GM19238 (cell line): ENCODE measurements around the gene ANAPC1.
A peak's percentile ranks its signal among the peaks of the same experiment; 100 is the strongest.
"Not testable (repeated sequence)": the region's sequence is repeated elsewhere in the genome, so short reads cannot be mapped to it uniquely, and the experiment has no call there.

Experiments used
- DNase-seq: peaks from one replicate; pipeline ENCODE4 v3.0.0; 2011; ENCODE audit warnings: low spot score; ENCODE audit not compliant: insufficient read length

The ANAPC1 gene

DNA sequence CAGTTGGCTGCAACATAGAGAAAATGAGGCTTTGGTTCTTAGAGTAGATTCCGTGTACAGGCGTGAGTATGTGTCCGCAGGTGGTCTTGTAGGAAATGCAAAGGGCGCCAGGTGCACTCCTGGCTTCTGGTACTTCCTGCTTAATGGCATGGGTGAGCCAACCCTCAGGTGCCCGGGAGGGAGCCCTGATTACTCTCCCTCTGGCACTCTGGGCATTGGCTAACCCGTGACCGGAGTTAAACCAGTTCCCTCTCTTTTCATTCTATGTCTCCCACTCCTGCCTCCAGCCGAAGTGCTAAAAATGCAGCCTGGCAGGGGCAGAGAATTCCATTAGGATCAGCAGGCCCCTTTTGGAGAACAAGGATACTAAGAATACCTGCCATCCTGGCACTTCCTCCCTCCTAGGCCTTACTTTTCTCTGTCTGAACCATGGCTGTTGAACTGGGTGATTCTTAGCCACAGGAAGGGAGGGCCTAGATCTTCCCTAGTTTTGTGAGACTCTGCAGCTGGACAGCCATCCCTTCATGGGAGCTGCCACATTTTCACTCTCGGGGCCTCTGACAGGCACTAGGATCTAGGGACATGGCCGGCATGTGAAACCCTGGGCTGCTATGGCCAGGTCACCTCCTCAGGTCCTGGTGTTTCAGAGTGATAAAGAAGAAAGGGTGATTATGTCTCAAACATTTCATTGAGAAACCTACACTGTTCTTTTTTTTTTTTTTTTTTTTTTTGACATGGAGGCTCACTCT is 20.9 kb upstream of the ANAPC1 start:
- DNase-seq: no peak

DNA sequence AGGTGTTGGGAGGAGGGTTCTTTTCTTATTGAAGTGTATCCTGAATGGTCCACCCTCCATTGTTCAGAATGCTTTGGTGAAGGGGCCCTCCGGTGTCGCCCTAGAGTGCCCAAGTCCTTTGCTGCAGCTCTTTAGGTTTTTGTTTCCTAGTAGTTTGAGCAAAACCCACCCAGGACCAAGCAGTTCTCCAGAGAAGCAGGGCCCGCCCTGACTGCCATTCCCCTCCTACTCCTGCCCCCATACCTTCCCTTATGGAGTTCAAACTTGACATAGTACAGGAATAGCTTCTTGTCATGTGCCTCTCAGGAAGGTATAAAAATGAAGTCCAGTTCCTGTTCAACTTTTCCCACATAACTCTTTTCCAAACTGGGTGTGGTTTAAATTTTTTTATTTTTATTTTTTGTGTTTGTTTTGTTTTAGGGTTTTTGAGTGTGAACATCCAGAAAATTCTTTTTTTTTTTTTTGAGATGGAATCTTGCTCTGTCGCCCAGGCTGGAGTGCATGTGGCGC is 20.0 kb upstream of the ANAPC1 start:
- DNase-seq: no peak

DNA sequence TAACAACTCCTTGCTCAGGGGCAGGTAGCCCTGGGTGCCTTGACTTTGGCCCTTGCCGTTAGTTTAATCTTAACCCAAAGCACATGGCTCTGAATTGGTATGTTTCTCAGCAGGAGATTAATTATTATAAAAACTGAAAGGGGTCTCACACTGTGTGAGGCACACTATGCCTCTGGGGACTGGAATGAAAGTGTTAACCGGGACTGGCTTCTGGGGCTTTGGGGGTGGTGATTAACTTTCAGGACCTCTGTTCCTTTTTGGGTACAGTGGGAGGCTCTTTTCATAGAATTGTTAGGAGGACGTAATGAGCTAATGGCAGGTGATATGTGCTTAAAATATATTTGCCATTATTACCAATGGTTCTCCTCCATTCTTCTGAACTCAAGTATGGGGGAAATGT is 19.5 kb upstream of the ANAPC1 start:
- no peak for DNase-seq

DNA sequence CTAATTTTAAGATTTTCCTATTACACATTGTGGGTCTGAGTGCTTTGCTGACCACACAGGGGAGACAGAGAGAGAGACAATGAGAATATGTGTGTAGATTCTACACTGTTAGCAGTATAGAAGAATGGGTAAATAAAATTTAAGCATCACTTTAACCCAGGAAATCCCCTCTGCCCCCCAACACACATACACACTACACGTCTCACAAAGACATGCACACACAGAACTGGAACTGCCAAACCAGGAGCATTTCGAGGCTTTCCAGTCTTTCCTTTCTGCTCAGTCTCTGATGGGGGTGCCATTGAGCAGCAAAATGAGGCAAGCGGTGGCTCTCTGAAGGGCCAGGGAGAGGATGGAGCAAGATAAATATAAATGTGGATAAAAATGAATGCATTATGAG is 16.9 kb upstream of the ANAPC1 start:
- DNase-seq: no peak

DNA sequence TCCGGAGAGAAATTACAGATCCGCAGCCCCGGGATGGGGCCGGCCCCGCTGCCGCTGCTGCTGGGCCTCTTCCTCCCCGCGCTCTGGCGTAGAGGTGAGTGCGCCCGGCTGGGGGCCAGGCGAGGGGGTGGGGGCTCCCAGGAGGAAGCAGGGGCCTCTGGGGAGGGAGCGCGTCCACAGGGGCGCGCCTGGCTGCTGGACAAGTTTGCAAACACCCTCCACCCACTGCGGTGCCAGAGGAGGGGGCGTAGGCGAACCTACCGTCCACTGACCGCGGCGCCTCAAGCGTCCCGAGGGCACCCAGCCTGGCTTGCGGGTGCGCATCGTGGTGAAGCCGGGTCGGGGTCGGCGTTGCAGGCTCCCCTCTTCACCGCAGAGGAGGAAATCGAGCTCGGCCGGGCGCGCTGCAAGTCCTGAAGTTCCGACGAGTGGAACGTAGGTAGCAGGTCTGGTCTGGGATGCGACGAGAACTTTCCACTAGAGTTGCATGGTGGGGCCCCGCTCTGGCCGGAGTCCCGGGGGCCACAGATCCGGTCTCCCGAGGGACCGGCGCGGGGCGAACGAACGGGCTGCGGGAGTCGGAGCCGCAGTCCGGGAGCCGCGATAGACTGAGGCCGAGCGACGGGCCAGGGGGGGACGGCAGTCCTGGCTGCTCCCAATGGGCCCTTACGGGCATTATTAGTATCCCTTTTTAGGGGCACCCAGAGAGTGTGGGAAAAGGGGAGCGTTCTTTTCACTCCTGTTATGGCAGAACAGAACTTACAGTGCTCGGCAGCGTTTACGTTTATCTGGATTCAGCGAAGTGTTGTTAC is 14.9 kb upstream of the ANAPC1 start:
- no peak for DNase-seq

DNA sequence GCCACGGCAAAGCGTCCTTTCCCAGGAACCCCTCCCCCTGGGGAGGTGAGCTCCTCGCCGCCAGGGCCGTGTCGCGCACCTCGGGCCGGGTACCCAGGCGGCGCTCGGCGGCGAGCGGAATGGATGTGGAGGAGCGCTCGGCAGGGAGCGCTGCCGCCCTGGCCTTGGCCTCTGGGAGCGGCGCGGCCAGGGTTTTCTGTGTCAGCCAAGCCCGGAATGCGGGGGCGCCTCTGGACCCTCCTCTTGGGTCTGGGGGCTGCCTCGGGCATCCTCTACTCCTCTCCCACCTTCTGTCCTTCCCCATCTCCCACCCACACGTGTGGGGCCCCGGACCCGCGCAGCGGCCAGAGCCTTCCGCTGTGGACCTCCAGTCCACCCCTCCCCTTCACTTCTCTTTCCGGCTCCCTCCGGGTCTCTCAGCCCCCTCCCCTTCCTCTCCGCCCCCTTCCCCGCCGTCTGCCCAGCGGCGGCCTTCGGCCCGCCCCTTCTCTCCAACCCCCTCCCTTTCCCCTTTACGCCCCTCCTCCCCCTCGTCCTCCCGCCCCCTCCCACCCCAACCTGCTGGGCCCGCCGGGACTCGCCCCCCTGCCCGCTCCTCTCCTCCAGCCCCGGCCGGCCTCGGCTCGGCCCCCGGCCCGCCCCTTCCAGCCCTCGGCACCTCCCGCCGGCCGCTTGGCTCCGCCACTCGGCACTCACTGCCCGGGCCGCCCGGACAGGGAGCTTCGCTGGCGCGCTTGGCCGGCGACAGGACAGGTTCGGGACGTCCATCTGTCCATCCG is 14.1 kb upstream of the ANAPC1 start, which contains the start of gene MERTK:
TSS of gene MERTK (plus strand) at position 684 of the 779 bp plus-strand sequence. CDS start 129 bp downstream, outside the sequence.
- peak; percentile 59 for DNase-seq

DNA sequence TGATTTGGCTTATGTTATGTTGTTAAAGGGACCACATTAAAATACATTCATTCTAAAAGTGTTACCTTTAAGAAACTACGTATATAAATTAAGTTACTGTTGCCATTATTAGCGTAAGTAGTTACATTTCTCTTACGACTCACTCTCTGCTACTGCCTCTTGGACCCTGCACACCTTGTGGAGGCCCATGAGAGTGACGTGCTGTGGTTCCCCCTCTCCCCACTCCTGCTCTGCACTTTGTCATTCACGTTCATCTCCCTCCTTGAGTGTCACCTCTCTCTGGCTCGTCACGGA is 13.6 kb upstream of the ANAPC1 start:
- no peak for DNase-seq

DNA sequence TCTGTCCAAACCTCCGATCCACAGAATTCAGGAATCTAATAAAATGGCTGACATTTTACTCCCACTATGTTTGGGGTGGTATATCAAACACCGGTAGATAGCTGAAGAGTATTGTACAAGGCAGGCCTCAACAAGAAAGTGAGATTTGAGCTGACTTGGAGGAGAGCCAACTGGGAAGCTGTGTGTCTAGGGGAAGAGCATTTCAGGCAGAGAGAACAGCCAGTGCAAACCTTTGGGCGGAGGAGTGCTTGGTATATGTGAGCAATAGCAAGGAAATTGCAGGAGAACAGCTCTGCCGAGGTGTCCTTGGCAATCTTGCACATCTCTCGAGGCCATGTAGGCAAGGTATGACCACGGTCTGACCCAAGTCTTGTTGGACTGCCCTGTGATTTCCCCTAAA is 12.6 kb upstream of the ANAPC1 start:
- no peak for DNase-seq

DNA sequence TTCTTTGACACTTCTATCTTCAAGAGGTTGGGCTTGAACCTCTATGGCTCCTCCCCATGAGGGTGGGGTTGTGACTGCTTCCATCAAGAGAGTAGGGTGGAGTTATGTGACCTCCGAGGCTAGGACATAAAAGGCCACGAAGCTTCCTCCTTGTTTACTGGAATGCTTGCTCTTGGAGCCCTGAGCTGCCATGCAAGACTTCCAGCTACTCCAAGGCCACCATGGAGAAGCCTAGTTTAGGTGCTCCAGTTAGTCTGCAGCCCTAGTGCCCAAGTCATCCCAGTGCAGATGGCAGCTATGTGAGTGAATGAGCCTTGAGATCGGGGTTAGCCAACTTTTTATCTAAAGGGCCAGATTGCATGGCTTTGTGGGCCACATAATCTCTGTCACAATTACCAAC is 12.0 kb upstream of the ANAPC1 start:
- no peak for DNase-seq

DNA sequence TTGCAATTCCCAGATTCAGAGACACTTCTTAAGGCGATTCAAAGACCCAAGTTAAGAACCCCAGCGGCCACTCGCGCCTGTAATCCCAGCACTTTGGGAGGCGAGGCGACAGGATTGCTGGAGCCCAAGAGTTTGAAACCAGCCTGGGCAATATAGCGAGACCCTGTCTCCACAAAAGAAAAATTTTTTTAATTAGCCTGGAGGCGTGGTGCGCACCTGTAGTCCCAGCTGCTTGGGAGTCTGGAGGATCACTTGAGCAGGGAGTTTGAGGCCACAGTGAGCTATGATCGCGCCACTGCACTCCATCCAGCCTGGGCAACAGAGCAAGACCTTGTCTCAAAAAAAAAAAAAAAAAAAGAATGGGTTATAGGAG is 585 bp upstream of the ANAPC1 start:
- no peak for DNase-seq

DNA sequence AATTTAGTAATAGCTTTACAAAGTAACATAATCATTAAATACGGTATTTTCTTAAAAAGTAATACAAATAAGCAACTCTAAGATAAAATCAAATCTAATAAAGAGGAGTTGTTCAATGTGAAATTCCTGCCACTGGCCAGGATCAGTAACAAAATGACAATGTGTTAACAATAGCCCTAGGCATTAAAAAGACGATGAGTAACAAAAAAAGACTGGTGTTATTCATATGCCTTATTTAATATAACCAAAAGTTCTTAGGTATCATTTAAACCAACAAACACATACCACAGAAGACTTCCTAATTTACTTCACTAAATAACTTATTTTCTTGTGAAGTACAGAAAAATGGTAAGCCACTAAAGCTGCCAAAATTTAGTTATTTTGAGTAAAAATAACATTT is 11.2 kb downstream of the ANAPC1 start:
- DNase-seq: not testable (repeated sequence)

DNA sequence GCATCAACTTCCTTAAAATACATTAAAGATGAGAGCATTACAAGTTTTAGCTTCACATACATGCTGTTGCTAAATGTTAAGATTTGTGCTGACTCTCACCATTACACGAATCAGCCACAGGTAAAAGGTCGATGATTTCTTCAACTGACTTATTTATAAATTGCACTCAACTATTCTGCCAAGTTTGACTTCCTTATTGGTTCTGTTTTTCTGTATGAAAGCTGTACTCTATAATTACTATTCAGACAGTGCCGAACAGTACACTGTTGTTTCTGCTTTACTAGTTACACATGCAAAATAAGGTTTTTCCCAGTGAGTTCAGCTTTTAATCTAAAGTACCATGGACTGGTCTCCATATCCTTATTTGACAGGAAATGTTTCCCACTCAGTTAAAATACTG is 18.9 kb downstream of the ANAPC1 start:
- DNase-seq: not testable (repeated sequence)

DNA sequence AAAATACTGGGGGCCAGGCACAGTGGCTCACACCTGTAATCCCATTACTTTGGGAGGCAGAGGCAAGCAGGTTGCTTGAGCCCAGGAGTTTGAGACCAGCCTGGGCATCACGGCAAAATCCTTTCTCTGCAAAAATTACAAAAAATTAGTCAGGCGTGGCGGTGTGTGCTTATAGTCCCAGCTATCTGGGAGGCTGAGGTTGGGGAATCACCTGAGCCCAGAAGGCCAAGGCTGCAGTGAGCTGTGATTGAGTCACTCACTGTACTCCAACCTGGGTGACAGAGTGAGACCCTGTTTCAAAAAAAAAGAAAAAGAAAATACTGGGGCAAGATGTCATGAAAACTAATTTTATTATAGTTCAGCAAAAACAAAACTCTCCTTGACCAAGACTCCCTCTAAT is 24.0 kb downstream of the ANAPC1 start:
- DNase-seq: not testable (repeated sequence)

DNA sequence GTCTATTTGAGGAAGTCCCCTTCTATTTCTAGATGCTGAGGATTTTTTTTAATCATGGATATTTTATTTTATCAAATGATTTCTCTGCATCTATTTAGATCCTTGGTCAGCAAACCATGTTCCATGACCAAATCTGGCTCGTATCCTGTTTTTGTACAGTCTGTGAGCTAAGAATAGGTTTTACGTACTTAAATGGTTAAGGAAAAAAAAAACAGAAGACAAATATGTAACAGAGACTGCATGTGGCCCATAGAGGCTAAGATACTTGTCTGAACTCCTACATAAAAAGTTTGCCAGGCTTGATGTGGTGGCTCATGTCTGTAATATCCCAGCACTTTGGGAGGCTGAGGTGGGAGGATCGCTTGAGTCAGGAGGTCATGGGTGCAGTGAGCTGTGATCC is 31.4 kb downstream of the ANAPC1 start:
- DNase-seq: not testable (repeated sequence)

DNA sequence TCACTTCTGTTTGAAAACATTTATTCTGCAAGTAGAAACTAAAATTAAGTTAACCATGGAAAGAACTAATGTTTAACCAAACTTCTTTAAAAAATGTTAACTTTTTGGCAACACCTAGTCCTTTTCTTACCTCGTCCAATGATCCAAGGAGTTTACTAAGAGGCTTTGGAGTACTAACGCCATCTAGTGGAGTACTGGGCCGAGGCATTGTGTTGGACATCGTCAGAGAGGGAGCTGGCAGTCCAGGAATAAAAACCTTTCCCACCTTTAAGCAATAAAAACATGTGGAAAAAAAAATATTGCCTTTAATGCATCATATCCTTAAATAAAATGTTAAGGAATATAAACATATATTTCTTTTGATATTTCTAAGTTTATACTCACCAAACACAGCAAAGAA is 33.3 kb downstream of the ANAPC1 start:
- DNase-seq: not testable (repeated sequence)

DNA sequence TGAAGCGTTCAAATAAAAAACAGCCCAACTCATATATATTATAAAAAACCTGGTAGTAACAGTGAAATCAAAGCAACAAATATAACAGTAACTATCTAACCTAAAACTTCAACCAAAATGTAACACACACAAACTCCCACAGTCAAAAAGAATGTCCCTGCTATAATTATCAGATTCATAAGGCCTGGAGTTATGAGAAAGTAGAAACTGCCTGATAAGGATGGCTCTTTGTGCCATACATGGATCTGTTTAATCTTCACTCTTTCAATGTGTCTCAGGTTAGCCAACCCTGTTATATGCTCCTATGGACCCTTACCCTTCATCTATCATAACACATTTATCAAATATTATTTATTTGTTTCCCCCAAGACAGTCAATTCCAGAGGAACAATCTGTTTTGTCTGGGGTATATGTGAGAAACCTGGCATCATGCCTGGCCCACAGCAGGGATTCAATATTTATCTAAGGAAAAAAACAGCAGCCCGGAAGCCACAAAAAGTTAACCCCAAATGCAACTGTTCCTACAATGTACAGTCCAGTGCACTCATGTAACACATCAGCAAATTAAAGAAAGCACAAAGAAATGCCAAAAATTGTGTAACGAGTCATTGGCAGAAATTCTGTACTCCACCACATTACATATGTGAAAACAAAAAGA is 44.2 kb downstream of the ANAPC1 start:
- DNase-seq: not testable (repeated sequence)

DNA sequence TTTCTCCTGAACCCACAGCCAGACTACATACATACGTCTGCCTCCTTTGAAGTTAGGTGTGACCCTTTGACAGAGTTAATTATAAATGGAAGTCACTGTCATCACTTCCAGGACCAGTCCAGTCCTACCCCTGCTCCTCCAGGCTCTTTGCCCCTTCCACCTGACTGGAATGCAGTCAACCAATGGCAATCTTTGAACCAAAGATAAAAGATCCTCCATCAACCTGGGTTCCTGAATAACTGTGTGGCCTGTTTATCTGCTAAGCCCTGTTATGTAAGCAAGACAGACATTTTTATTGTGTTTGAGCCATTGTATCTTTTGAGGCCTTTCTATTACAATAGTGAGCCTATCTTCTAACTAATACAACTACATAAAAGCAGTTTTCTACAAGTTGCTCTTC is 45.0 kb downstream of the ANAPC1 start:
- not testable (repeated sequence) for DNase-seq

DNA sequence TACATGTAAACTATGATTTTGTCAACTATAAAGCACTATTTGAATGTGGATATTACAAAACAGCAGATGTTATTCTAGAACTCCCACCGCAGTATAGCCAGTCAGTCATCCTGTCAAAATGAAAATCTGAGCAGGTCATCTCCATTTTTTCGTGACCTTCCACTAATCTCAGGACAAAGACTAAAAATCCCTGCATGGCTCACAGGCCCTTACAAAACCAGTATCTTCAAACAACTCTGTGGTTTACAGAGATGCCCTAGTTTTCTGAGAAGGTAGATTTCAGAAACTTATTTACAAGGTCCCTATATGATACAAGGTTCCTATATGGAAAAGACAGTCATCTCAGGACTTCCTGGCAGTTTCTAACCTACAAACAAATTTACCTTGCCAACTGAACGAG is 49.8 kb downstream of the ANAPC1 start:
- DNase-seq: not testable (repeated sequence)

DNA sequence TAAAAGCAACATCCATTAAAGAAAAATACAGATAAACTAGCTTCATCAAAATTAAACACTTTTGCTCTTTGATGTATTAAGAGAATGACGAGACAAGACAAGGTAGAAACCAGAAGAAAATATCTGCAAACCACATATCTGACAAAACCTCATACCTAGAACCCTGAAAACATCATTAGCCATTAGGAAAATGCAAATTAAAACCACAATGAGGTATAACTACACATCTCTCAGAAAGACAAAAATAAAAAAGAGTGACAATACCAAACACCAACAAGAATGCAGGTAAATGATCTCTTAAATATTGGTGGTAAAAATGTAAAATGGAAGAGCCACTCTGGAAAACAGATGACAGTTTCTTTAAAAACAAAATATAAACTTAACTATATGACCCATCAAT is 53.5 kb downstream of the ANAPC1 start:
- not testable (repeated sequence) for DNase-seq

DNA sequence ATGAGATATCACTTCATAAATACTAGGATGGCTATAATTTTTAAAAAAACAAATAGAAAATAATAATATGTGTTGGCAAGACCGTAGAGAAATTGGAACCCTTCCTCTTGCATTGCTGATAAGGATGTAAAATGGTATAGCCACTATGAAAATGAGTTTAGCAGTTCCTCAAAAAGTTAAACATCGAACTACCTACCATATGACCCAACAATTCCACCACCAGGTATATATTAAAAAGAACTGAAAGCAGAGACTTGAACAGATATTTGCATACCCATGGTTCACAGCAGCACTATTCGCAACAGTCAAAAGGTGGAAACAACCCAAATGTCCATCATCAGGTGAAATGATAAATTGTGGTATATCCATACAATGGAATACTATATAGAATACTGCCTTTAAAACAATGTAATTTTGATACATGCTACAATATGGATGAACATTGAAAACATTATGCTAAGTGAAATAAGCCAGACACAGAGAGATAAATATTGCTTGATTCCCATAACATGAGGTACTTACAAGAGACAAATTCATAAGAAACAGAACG is 55.7 kb downstream of the ANAPC1 start:
- not testable (repeated sequence) for DNase-seq
